Measurements from ENCODE around the gene TP63.
"Not testable (repeated sequence)": the region's sequence is repeated elsewhere in the genome, so short reads cannot be mapped to it uniquely, and the experiment has no call there.

The TP63 gene

DNA sequence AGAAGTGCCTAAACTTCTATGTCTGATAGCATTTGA is at the start of gene TP63:
Gene TP63, plus strand, starts transcription at position 17 of the 36 bp plus-strand sequence. CDS start 127 bp downstream, outside the sequence.
- DNase-seq: no peak

DNA sequence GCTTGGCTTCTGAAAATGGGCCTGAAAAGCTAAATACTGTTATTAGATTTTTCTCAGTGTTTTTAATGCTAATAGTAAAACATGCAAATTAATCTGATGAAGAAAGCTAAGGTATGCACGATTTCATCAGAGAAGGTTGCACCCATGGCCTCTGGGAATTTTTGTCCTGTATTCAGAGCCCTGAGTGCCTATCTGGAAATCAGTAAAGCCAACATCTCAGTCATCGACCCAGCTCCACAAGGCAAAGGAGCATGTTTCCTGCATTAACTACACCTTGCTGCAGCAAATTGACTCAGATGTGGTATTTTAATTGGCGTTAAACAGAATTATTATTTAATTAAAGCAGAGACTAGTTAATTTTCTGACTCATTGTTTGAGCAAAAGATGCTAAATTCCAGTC is 49.0 kb upstream of the TP63 start:
- DNase-seq: no peak

DNA sequence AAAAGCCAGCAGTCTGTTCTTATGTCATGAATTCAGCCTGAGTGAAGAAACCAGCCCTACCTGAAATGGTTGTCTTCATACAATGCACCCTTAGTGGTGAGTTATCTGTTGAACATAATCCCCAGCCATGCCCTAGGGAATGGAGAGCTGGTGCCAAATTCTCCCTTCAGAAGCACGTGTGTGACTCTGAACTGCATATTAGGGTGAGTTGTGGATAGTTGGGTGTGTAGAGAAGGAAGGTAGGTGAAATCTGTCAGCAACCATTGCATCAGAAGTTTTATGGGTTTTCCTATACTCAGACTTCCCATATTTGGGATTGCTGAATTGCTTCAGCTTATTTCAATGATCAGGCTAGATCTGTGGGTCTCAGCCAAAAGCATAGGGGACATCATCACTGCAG is 46.5 kb upstream of the TP63 start:
- DNase-seq: no peak

DNA sequence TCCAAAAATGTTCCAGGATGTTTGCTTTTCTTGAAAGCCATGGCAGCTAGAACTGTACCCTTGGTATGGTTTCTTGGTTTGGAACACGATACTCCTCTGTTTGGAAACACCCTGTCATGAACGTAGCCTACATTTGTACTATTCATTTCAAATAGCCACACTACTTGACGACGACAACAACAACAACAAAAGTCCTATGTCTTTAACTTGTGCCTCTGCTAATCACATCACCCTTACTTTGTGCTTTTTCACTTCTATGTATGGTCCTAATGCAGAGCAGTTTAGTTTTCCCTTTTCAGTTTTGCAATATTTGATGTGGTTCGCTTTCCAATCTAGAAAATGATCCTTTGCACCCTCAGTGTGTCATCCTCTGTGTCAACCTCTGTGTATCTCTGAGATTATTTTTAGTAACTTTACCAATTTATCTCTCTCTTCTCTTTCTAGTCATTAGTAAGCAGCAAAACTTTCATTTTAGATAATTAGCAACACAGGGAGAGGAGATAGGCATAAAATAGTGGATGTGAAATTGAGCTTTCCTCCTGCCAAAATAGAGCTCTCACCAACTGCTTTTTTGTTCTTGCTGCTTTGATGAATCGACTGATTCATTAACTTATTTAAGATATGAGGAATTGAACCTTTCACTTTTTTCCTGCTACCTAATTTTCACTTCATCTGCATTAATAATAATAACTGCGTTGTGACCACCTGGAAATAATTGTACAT is 44.1 kb upstream of the TP63 start:
- no peak for DNase-seq

DNA sequence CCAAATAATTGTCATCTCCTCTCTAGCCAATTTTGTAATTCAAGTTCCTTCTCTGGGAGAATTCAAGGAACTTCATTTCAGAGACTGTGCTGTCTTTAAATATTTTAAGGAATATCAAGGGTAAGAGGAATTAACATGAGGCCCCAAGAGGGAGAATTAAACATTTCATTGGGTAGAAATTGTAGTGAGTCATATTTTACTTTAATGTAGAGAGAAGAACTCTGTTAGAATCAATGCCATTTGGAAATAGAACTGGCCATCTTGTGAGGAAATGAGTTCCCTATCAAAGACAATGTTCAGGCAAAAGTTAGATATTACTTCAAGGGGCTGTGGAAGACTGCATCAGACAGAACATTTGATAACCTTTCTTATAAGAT is 43.5 kb upstream of the TP63 start:
- DNase-seq: no peak

DNA sequence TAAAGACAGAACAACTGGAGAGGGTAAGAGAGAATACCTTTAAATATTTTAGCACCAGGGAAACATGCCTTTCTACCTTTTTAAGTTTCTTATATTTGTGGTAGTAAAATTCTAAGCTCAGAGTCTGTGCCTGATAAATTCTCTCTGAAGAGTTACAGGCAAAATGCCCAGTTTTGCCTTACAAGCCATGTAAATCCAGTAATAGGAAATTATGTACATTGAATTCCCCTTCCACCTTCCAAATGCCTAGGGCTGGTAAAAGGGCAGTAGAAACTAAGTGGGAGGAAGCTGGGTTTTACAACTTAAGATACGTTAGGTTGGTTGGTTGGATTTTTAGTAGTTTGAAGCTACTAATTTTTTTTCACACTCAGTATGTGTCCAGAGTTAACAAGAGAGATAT is 43.1 kb upstream of the TP63 start:
- DNase-seq: no peak

DNA sequence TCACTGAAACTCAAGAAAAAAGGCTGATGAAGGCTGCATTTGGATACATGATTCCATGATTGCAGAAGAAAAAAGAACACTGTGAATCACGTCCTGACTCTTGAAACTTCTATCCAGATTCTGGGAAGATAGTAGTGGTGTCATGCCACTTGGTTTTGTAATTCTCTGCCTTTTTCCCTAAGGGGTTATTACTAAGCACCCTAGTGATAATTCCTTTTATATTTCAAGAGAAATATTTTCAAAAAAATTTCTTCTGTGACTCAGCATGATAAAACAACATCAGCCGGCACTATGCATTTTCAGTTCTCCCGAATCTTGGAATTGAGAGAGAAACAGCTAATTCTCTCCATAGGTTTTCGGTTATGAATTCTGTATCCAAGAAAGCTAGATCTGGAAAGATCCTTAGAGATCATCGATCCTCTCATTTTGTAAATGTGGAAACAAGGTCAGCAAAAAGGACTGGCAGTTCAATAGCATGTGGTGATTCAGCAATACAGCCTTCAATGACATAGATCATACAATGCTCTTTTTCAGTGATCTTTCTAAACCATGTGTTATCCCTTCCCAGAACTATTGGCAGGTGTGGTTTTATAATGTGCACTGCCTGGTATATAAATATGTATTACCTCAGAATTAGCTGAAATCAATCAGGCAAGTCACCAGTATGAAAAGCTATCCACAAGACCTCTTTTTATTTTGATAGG is 42.6 kb upstream of the TP63 start:
- DNase-seq: no peak

DNA sequence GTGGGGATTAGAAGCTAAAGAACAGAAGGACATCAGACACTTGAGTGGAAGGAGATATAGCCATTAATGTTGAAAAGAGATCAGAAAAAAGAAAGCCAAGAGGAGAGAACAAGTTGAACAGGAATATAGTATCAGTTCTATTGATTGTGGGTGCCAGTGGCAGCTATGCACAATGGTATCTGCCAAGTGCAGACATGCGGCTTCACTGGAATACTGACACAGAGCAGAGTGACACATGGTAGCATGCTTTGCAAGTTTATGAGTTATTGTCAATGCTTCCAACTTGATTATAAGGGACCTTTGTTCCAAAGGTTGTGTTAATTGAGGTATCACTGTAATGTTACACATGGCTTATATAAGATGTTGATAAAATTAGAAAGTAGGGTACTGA is 42.0 kb upstream of the TP63 start:
- no peak for DNase-seq

DNA sequence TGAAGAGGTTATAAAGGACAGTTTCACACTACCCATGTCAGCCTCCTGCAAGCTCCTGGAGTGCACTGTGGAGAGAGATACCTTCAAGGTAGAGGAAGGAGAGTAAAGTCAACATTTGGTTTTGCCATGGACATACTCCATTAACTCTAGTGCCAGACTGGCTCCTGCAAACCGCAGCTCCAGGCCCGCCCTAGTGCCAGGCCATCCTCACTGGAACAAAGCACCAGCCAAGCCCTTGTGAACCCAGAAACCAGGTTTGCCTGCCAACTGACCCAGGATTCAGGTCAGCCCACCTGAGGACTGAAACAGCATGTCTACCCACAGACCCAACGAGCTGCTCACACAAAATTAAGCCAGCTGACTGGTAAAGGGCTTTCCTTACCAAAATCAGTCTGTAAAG is 41.0 kb upstream of the TP63 start:
- no peak for DNase-seq

DNA sequence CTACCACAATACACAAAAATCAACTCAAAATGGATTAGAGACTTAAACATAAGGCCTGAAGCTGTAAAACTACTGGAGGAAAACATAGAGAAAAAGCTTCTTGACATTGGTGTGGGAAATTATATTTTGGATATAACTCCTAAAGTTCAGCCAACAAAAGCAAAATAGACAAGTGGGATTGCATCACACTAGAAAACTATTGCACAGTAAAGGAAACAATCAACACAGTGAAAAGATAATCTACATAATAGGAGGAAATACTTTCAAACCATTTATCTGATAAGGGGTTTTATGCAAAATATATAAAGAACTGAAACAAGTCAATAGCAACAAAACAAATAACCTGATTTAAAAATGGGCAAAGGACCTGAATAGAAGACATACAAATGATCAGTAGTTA is 37.6 kb upstream of the TP63 start:
- no peak for DNase-seq

DNA sequence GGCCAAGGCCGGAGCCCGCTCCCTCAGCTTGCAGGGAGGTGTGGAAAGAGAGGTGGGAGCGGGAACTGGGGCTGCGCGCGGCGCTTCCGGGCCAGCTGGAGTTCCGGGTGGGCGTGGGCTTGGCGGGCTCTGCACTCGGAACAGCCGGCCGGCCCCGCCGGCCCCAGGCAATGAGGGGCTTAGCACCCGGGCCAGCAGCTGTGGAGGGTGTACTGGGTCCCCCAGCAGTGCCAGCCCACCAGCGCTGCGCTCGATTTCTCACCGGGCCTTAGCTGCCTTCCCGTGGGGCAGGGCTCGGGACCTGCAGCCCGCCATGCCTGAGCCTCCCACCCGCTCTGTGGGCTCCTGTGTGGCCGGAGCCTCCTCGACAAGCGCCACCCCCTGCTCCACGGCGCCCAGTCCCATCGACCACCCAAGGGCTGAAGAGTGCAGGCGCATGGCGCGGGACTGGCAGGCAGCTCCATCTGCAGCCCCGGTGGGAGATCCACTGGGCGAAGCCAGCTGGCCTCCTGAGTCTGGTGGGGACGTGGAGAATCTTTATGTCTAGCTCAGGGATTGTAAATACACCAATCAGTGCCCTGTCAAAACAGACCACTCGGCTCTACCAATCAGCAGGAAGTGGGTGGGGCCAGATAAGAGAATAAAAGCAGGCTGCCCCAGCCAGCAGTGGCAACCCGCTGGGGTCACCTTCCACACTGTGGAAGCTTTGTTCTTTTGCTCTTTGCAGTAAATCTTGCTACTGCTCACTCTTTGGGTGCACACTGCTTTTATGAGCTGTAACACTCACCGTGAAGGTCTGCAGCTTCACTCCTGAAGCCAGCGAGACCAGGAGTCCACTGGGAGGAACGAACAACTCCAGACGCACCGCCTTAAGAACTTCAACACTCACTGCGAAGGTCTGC is 34.9 kb upstream of the TP63 start:
- not testable (repeated sequence) for DNase-seq

DNA sequence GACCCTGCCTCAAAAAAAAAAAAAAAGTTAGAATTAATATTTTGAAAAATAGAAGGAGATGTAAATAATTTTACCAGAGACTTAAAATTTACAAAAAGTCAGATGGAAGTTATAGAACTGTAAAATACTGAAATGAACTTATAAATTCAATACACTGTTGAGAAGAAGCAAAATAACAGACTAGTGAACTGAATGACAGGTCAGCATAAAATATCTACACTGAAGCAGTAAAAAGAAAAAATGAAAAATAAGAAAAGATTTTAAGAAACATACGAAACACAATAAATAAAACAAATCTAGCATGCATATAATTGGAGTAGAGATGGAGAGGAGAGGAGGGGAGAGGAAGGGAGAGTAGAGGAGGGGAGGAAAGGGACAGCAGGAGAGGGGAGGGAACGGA is 33.3 kb upstream of the TP63 start:
- no peak for DNase-seq

DNA sequence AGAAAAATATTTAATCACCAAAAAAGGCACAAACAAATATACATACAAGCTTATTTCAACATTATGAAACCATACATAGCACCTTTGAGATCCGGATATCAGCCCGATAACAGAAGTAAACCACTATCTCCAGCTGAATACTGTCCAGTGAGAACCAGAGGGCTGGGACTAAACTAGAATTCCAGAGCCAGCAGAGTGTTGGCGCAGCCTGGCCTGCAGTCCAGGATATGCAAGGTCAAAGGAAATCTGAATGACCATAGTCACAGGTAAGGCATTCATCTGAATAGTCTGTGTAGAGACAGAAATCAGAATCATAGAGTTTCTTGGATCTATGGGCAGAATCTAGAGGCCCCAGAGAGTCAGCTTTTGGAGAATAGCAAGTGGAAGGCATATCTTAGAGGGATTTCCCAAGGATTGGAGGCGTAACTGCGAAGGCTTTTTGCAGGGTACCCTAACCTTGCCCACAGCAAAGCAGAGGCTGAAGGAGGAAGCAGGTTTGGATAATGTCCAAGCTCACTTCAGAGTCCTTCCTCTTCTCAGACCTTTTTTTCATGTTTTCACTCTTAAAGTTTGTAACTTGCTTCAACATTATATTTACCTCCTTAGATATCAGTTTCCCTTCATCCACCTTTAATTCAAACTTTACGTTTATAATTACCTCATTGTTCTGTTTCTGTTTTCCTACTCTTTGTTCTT is 32.5 kb upstream of the TP63 start:
- no peak for DNase-seq

DNA sequence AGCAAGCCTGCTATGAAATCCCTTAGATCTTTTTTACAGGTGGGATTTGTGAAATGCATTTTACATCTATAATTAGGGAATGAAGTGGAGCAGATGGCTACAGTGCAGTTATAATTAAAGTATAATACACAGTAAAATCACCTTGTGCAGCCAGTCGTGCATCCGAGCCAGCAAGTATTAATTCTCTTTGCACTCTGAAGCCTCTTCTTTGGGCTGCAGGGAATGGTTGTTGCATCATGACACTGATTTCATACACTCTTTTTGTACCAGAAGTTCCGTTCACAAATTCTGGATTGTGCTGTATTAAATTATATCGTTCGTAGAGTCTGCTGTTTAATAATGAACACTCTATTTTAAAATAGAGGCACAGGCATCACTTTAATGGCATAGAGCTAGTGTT is 28.7 kb upstream of the TP63 start:
- no peak for DNase-seq

DNA sequence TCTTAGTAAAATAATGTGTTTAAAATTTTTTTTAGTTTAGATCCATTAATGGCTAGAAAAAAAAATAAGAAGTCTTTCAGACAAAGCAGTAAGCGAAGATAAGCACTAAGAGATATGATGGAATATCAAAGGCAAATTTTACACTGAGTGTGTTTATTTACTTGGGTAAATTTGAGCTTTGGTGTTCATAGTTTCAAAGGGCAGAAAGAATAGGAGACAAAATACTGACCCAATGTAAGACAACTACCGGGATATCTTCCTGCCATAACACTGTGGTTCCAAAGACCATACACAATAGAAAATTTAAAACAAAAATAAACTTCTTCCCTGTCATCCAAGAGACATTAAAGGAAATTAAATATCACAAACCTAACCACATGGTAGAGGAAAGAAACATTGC is 25.5 kb upstream of the TP63 start:
- DNase-seq: no peak

DNA sequence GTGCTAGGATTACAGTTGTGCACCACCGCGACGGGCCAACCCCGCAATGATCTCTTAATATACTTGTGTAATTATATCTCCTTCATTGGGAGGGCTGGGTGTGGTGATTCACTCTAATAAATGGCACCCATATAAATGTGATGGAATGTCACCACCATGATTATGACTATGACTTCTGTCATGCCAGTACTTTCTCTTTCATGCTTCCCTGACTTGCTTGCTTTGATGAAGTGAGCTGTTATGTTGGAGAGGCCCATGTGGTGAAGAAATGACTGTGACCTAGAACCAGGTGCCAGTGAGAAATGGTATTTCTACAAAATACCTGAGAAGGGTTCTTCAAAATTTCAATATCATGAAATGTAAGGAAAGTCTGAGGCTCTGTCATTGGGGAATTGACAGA is 24.4 kb upstream of the TP63 start:
- no peak for DNase-seq

DNA sequence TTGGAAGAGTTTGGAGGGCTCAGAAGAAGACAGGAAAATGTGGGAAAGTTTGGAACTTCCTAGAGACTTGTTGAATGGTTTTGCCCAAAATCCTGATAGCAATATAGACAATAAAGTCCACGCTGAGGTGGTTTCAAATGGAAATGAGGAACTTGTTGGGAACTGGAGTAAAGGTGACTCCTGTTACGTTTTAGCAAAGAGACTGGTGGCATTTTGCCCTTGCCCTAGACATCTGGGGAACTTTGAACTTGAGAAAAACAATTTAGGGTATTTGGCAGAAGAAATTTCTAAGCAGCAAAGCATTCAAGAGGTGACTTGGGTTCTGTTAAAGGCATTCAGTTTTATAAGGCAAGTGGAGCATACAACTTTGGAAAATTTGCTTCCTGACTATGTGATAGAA is 18.5 kb upstream of the TP63 start:
- not testable (repeated sequence) for DNase-seq

DNA sequence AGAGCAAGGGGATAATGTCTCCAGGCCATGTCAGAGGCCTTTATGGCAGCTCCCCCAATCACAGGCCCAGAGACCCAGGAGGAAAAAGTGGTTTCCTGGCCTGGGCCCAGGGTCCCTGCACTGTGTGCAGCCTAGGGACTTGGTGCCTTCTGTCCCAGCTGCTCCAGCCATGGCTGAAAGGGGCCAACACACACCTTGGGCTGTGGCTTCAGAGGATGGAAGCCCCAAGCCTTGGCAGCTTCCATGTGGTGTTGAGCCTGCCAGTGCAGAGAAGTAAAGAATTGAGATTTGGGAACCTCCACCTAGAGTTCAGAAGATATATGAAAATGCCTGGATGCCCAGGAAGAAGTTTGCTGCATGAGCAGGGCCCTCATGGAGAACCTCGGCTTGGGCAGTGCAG is 18.1 kb upstream of the TP63 start:
- DNase-seq: no peak

DNA sequence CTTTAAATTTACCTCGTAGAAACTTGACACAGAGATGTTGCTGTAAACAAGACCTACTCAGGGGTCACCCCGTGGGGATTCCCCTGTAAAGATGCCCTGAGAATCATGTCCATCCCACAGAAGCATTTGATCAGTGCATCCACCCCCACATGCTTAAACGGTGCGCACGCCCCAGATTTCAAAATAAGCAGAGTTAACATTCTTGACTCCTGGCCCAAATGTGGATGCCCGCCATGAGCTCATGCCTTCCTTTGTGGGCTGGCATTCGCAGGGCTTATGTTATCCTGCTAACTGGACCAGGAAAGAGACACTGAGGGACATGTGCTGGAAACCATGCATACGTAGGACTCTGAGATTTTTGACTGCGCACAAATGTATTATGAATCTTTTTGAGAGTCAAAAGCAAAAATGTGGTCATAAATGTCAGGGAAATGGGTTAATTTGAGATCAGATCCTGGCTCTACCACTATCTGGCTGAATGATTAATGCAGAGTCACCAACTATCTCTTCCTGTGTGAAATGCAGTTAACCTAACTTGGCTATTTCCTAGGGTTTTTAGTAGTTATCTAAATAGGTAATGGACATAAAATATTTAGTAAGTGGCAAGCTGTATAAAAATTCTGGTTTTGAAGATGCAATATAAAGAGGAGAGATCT is 9.1 kb upstream of the TP63 start:
- DNase-seq: no peak

DNA sequence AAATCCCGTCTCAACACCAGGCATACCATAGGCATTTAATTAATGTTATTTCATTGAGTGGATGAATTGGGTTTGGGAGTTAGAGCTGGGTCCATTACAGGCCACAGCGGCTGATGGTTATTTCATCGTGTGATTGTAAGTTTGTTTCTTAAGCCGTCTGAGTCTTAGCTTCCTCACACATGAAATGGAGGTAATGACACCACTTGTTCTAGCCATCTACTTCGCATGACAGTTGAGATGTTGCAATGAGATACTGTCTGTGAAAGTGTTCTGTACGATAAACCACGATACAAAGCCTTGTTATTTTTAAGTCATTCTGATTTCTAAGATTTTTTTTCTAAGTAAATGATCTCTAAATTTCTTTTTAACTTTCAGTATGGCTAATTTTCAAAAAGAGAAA is 8.6 kb upstream of the TP63 start:
- DNase-seq: no peak

DNA sequence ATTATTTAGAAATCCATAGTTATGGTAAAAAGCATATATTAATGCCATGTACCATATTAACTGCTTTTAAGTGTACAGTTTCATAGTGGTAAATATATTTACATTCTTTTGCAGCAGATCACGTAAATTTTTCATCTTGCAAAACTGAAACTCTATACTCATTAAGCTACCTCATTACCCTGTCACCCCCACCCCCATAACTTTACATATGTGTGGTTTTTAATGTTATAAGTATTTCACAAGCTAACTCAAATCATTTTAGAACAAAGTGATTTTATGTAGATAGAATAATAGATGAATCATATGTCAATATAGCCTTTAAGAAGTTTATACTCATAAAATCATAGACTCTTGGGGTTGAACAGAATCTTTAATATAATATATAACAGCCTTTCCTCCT is 7.1 kb upstream of the TP63 start:
- no peak for DNase-seq

DNA sequence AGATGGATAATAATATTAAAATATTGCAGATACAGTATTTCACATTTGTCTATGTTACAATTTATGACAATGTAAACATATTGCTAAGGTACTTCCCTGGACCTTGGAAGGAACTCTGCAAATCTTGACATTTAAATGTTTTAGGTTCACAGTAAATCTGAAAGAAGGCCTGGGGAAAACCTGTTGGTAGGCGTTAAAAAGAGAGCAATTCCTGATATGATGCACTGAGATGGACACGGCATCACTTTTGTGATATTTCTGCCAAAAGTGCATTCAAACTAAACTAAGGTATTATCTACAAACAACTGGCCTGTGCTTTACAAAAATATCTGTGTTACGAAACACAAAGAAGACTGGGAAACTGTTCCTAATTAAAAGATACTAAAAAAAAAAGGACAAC is 6.1 kb upstream of the TP63 start:
- no peak for DNase-seq

DNA sequence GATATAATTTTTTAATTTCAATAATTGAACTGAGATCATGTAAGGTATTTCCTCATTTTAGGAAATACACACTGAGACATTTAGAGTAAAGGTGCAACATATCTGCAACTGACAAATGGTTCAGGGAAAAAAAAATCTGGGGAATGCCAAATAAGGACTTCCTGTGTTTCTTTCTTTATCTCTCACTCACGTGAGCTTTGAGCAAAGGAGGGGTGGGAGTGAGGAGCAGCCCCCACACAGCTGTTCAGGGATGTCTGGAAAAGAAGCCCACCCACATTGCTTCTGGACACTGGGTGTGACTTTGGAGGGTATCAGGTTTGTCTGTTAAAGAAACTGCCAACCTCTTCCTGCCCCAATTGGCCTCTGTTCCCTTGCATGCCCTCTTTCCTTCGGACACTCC is 5.6 kb upstream of the TP63 start:
- DNase-seq: no peak

DNA sequence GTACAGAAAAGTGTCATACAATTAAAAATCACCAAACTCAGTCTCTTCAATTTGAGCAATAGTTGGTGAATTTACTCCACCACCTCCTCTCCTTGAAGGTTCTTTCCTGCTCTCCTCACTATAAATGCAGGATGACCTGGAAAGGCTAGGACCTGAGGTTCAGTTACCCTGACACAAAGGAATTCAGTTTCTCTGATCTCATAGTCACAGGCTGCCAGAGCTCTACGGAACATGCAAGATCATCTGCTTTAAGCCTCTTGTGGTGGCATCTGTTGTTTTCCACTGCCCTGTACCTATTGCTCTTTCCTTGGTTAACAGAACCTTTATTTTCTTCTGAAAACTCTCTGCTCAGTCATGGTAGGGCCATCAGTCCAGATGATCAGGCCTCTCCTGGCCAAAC is 4.9 kb upstream of the TP63 start:
- no peak for DNase-seq

Data from stimulated activated CD4-positive, alpha-beta T cell treated with anti-CD3 and anti-CD28 coated beads, Interleukin-4, amount 100 ng/mL, for 4 hours (primary cell).